Measurements from ENCODE around the gene SCAMP2.

DNA sequence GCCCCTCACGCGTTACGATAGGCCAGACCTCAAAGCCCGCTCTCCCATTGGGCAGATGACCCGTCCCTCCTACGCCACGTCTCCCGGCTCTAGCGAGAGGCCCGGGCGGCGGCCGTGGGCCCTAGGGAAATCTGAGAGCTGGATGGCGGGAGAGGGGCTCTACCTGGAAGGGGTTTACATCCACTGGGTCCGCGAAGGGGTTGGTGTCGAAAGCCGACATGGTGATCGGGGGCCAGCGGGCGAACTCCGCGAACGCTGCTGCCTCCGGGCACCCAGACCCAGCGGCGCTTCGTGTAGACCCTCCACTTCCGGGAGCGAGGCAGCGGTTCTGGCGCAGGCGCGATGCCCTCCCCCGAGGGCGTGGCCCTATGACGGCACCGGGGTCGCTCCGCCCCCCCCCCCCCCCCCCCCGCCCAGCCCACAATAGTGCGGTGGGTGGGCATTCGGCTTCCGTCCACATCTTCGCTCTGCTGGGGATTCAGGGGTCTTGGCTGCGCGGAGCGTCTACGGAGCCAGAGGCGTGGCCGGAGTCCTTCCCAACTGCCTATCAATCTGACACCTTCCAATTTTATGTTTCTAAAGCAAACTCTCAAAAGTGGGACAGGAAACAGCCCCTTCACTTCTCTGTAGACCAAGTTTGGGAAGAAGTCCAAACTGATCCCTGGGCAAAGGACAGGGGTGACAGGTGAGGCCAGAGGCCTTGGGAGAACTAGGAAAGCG, at the start of gene SCAMP2:
- peak; percentile 74 for TF ChIP-seq MXI1 (conservative IDR thresholded peaks at IDR 0.05; ENCODE audit: poor library complexity, severe bottlenecking)
- no peak for TF ChIP-seq CTCF (IDR thresholded peaks at IDR 0.05; ENCODE audit: poor library complexity, severe bottlenecking)
- TF ChIP-seq EP300 (conservative IDR thresholded peaks at IDR 0.05; ENCODE audit: poor library complexity, severe bottlenecking): peak; percentile 62
- peak; percentile 35 for TF ChIP-seq REST (IDR thresholded peaks at IDR 0.05; ENCODE audit: borderline replicate concordance)
